GM21381 (cell line): ENCODE data around the gene HNF1B.
A peak's percentile ranks its signal among the peaks of the same experiment; 100 is the strongest.

ENCODE experiments used
- ATAC-seq: cut with Tn5 transposase; IDR thresholded peaks from one replicate; pipeline ENCODE4 v1.9.1; 2021; ENCODE audit warnings: mild to moderate bottlenecking, moderate library complexity; ENCODE audit not compliant: unreplicated experiment

The HNF1B gene

GRCh38 chr17:37762666-37763065 lies 17.8 kb upstream of the HNF1B start:
- no peak for ATAC-seq

DNA sequence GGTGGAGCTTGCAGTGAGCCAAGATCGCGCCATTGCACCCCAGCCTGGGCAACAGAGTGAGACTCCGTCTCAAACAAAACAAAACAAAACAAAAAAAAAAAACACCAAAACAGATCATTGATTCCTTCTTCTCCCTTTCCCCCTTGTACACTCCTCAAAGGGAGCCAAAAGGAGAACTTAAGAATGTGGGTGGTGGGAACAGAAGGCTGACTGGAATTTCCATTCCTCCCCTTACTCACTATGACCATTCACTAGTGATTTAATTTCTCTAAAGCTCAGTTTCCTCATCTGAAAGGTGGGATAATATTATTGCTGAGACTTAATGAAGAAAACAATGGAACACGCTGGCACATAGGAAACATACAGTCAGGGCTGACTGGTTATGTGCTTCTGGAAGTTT lies 17.1 kb upstream of the HNF1B start:
- ATAC-seq: no peak

- ATAC-seq: peak; percentile 57
Measured at GRCh38 chr17:37761059-37761458, 16.2 kb upstream of the HNF1B start.

GRCh38 chr17:37759014-37759637 lies 14.3 kb upstream of the HNF1B start:
- ATAC-seq: no peak

- ATAC-seq: no peak
Measured at GRCh38 chr17:37756051-37756450, 11.2 kb upstream of the HNF1B start.

GRCh38 chr17:37755455-37755854 lies 10.6 kb upstream of the HNF1B start:
- ATAC-seq: no peak

DNA sequence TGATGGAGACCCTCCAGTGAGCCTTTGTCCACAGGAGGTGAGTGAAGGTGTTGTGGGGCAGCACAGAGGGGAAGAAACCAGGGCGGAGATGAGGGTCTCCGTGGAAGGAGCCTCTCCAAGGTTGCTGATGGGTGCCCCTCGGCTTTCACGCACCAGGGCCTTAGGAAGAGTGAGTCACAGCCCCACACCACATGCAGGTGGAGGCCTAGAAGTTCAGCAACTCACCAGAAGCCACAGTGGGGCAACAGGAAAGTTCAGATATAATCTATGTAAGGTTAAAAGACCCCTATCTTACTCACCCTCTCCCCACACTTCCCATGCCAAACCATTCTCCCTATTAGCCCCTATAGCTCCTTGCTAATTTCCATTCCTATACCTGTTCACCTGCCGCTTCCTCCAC lies 9.5 kb upstream of the HNF1B start:
- ATAC-seq: no peak

- ATAC-seq: no peak
Measured at GRCh38 chr17:37752482-37752881, 7.6 kb upstream of the HNF1B start.

GRCh38 chr17:37750768-37751475 lies 6.1 kb upstream of the HNF1B start:
- no peak for ATAC-seq

DNA sequence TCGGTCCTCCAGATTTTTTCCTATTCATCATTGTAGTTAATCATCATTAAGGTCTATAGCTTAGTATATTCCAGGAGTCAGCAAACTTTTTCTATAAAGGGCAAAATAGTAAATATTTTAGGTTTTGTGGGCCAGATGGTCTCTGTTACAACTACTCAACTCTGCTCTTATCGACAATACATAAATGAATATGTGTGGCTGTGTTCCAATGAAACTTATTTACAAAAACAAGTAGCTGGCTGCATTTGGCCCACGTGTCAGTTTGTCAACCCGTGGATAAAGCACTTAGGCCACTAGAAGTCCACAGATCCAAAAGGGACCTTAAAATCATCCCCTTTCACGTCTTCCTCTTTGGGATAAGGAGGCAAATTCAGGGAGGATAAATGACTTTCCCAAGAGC lies 5.4 kb upstream of the HNF1B start:
- no peak for ATAC-seq

DNA sequence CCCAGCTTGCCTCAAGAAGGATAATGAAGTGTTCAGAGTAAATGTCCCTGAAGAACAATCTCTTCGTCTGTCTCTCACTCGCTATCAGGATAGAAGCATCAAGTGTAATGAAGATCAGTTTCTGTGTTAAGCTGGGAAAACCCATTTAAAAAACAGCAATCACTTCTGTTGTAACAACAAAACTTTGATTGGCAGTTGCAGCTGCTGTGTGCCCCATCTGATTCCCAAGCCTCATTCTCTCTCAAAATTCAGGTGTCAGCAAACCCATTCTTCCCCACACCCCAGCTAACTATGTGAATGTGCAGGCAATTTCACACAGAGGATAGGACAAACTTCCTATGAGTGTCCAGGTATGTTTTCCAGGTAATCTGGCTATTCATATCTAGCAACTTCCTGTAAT lies 2.4 kb upstream of the HNF1B start:
- ATAC-seq: no peak

DNA sequence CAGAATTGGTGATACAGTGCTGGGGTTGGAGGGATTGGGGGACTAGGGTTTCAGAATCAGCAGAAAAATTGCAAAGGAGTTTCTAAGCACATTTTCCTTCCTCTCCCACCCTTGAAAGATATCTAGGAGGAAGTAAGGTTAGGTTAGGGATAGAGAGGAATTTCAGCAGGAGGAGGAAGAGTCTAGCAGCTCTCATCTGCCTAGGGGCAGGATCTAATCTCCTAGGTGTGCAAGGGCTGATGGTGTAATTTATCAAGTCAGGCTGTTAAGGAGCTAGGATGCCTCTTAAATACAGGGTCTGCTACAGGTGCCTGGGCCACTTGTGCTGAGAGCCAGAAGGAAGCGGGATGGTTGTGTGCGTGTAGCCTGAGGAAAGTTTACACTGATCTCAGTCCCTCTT lies 1.8 kb upstream of the HNF1B start:
- no peak for ATAC-seq

- no peak for ATAC-seq
Measured at GRCh38 chr17:37745801-37746426, 1.1 kb upstream of the HNF1B start.

DNA sequence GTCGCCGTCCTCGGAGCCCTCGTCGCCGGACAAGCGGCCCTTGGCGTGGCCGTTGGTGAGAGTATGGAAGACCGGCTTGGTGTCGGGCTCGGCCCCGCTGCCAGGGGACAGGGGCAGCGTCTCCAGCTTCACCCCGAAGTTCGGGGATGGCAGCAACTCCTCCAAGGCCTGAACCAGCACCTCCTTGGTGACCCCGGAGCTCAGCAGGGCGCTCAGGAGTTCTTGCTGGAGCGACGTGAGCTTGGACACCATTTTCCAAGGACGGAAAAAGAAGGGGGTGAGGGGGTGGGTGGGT lies 279 bp downstream of the HNF1B start:
- ATAC-seq: no peak

DNA sequence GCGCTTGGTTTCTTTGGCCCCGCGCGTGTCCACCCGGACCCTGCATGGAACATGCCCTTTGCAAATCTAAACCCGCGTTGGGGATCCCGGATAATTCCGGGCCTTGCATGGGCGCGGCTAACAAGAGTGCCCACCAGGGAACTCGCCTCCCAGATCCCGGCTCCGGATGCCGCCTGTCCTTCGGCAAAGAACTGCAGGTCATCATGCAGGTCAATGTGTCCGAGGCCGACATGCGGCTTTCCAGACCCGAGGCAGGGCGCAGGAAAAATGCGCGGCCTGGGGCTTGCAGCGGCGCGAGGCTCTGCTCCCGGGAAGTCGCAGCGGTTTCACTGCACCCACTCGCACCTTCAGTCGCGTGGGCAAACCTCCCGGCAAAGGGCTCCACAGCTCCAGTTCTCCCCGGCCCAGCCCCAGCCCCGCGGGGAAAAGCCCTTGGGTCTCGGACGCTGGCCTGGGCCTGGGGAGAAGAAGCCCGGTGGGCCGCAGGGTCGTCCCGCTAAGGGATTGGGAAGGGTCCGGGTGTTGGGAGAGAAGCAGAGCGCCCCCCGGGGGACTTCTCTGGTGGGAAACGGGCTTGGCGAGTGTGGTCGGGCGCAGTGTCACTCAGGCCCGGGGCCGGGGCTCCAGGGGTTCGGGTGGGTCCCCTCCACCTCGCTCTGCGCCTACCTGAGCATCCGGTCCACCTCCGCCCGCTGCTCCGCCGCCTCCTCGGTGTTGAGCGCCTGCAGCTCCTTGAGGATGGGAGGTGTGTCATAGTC lies 805 bp downstream of the HNF1B start:
- no peak for ATAC-seq

- no peak for ATAC-seq
Measured at GRCh38 chr17:37743612-37743874, 1.3 kb downstream of the HNF1B start.

DNA sequence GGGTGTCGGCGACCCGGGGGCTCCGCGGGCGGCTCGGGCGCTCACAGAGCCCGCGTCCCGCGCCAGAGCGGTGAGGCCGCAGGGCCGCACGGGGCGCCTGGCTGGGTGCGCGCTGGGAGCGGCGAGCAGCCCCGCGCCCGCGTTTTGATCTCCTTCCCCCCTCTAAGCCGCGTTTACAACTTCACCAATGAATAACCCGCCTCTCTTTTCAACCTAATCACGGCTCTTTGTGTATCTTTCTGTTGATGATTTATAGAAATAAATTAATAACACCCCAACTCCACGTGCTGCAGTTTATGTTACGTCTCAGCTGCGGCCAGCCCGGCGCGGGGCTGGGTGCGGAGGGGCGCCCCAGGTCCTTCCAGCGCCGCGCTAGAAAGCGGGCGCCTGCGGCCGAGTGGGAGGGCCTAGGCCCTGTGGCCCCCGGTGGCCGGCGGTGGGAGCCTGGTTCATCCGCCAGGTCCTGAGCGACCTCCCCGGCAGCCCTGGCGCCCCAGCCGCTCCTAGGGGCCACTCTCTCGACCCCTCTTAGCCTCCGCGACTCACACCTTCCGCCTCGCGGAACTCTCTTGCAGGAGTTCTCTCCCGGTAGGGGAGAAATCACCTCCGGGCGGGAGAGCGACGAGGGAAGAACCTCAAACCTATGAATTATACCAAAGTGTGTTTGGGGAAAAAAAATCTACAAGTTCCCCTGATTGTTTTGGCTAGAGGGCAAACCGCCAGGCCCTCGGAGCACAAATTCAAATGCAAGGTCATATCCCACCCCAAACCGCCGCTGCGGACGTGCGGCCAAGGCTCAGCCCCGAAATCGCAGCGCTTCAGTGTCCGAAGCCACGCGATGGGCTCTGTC lies 1.9 kb downstream of the HNF1B start:
- no peak for ATAC-seq

- no peak for ATAC-seq
Measured at GRCh38 chr17:37742116-37742761, 2.6 kb downstream of the HNF1B start.

GRCh38 chr17:37741341-37742115 lies 3.3 kb downstream of the HNF1B start:
- ATAC-seq: no peak

- ATAC-seq: no peak
Measured at GRCh38 chr17:37740915-37741314, 3.9 kb downstream of the HNF1B start.
